Stomach (tissue), 4 donors: ENCODE data around the gene PAQR5.

Source experiments
- CTCF ChIP-seq, 7 experiments: fragments of 450-650 bp in 4 of 7; fragments of 200-600 bp in 3 of 7; sonication (generic) in 3 of 7; IDR thresholded peaks; one replicate each; pipeline ENCODE4 v1.5.1; 2016 to 2019; ENCODE audit warnings: antibody characterized with exemption in 7 of 7, control low read depth in 2 of 7, mild to moderate bottlenecking in 1 of 7
- EP300 ChIP-seq: sonication (generic); formaldehyde crosslinking; IDR thresholded peaks from one replicate; pipeline ENCODE4 v1.6.1; 2017; ENCODE audit warnings: antibody characterized with exemption
- POLR2A ChIP-seq, 4 donors: fragments of 450-650 bp; IDR thresholded peaks; one replicate each; pipeline ENCODE4 v1.6.1; 2016; ENCODE audit warnings: antibody characterized with exemption in 4 of 4, control low read depth in 2 of 4, mild to moderate bottlenecking in 1 of 4, moderate library complexity in 1 of 4
- POLR2AphosphoS5 ChIP-seq, 3 donors: sonication (generic); formaldehyde crosslinking; IDR thresholded peaks; one replicate each; pipeline ENCODE4 v1.6.1; 2016; ENCODE audit warnings: antibody characterized with exemption in 3 of 3

GRCh38 chr15:69384626-69385598, 86.2 kb downstream of the PAQR5 start:
- TF ChIP-seq CTCF (IDR thresholded peaks at IDR 0.05) (no peak), EP300 (no peak), POLR2A (IDR thresholded peaks at IDR 0.05) (no peak), POLR2AphosphoS5 (IDR thresholded peaks at IDR 0.05) (no peak)
